SK-N-SH (cell line): ENCODE data around the gene TMEM150C. TPM values are rescaled to one million over a fixed set of nuclear protein-coding genes. Genes with fewer than 3 reads are reported as not detected.
A peak's percentile ranks its signal among the peaks of the same experiment; 100 is the strongest.

ENCODE experiments used
- CTCF ChIA-PET: fragments of 300-600, 350-600 bp; formaldehyde crosslinking; extraction: SDS; loops from one replicate; lab custom pipeline; 2021; lab: Yijun Ruan, JAX
- POLR2A ChIA-PET: fragments of 350-600 bp; sonication (Branson Sonifier 250); formaldehyde crosslinking; extraction: SDS; loops from one replicate; lab custom pipeline; 2020; ENCODE audit warnings: antibody characterized with exemption, inconsistent platforms; lab: Yijun Ruan, JAX
- DNase-seq: peaks from one replicate; pipeline ENCODE4 v3.0.0; 2012
- H2AFZ ChIP-seq: fragments of 200-600 bp; sonication (generic); 2 replicates; pipeline ENCODE4 v1.8.1; 2016; ENCODE audit warnings: antibody characterized with exemption, mild to moderate bottlenecking, low read depth
- H3F3A ChIP-seq: fragments of 200-600 bp; sonication (generic); replicated peaks from 2 replicates; pipeline ENCODE3; 2016; ENCODE audit warnings: antibody characterized with exemption, mild to moderate bottlenecking; ENCODE audit not compliant: insufficient read depth
- H3K27ac ChIP-seq, 2 experiments: fragments of 200-500 bp in 1 of 2; fragments of 200-600 bp in 1 of 2; sonication (Bioruptor generic) in 1 of 2; sonication (generic), shearing (Covaris generic) in 1 of 2; 2 replicates each; pipeline versions ENCODE4 v1.5.1 to v1.6.1; 2014 to 2016; ENCODE audit warnings: low read depth in 2 of 2, inconsistent platforms in 1 of 2, low read length in 1 of 2, mild to moderate bottlenecking in 1 of 2, mixed read lengths in 1 of 2
- H3K27me3 ChIP-seq: fragments of 200-600 bp; sonication (generic), shearing (Covaris generic); 2 replicates; pipeline ENCODE4 v1.6.1; 2016; ENCODE audit warnings: mixed run types; ENCODE audit not compliant: insufficient read depth
- H3K36me3 ChIP-seq, 2 experiments: fragments of 200-500 bp in 1 of 2; fragments of 200-600 bp in 1 of 2; sonication (Bioruptor generic) in 1 of 2; sonication (generic) in 1 of 2; replicated peaks in 1 of 2; 2 replicates each; pipeline versions ENCODE3 to v1.5.1; 2014 to 2016; ENCODE audit warnings: low read length in 1 of 2, mild to moderate bottlenecking in 1 of 2; ENCODE audit not compliant: insufficient read depth in 2 of 2, control insufficient read depth in 1 of 2
- H3K4me1 ChIP-seq, 2 experiments: fragments of 200-500 bp in 1 of 2; fragments of 200-600 bp in 1 of 2; sonication (Bioruptor generic) in 1 of 2; sonication (generic), shearing (Covaris generic) in 1 of 2; 2 replicates each; pipeline versions ENCODE4 v1.5.1 to v1.6.1; 2014 to 2016; ENCODE audit warnings: low read depth in 1 of 2, low read length in 1 of 2, mixed run types in 1 of 2; ENCODE audit not compliant: insufficient read depth in 2 of 2, control insufficient read depth in 1 of 2
- H3K4me2 ChIP-seq: fragments of 200-600 bp; sonication (generic), shearing (Covaris generic); 2 replicates; pipeline ENCODE4 v1.6.1; 2017; ENCODE audit warnings: mixed run types
- H3K4me3 ChIP-seq, 2 experiments: fragments of 200-500 bp in 1 of 2; fragments of 200-600 bp in 1 of 2; sonication (Bioruptor generic) in 1 of 2; sonication (generic), shearing (Covaris generic) in 1 of 2; 2 replicates each; pipeline versions ENCODE4 v1.5.1 to v1.8.1; 2014 to 2016; ENCODE audit warnings: low read depth in 2 of 2, inconsistent platforms in 1 of 2, low read length in 1 of 2, mild to moderate bottlenecking in 1 of 2, mixed read lengths in 1 of 2, moderate library complexity in 1 of 2
- H3K79me2 ChIP-seq: fragments of 200-600 bp; sonication (generic); 2 replicates; pipeline ENCODE4 v1.8.1; 2017; ENCODE audit warnings: mild to moderate bottlenecking; ENCODE audit not compliant: insufficient read depth
- H3K9ac ChIP-seq: fragments of 200-600 bp; sonication (generic); 2 replicates; pipeline ENCODE4 v1.6.1; 2017; ENCODE audit warnings: mixed run types
- H3K9me2 ChIP-seq: fragments of 200-600 bp; sonication (generic); 2 replicates; pipeline ENCODE4 v1.6.1; 2017; ENCODE audit warnings: mixed run types
- H3K9me3 ChIP-seq: fragments of 200-600 bp; sonication (generic); 2 replicates; pipeline ENCODE4 v1.6.1; 2017; ENCODE audit warnings: mixed run types, mild to moderate bottlenecking, moderate library complexity
- H4K20me1 ChIP-seq: fragments of 200-600 bp; sonication (generic); 2 replicates; pipeline ENCODE4 v1.6.1; 2017; ENCODE audit warnings: mild to moderate bottlenecking, mixed run types; ENCODE audit not compliant: insufficient read depth
- CHD2 ChIP-seq: fragments of 150-350 bp; IDR thresholded peaks from 2 replicates; pipeline ENCODE4 v1.6.1; 2018; ENCODE audit warnings: low read length; ENCODE audit not compliant: partially characterized antibody
- CTCF ChIP-seq: fragments of 200-600 bp; sonication (generic); IDR thresholded peaks from 2 replicates; pipeline ENCODE4 v1.6.1; 2017; ENCODE audit warnings: antibody characterized with exemption, mild to moderate bottlenecking, moderate library complexity
- EP300 ChIP-seq, 2 experiments: IDR thresholded peaks; 2 replicates each; pipeline versions ENCODE4 v1.4.0 to v1.6.1; 2012; ENCODE audit warnings: borderline replicate concordance in 1 of 2, low read depth in 1 of 2, low read length in 1 of 2
- FOSL2 ChIP-seq: IDR thresholded peaks from 2 replicates; pipeline ENCODE4 v1.4.0; 2012; ENCODE audit warnings: low read depth, mild to moderate bottlenecking, moderate library complexity, borderline replicate concordance
- FOXJ3 ChIP-seq: sonication (generic); formaldehyde crosslinking; IDR thresholded peaks from 2 replicates; pipeline ENCODE4 v1.5.1; 2020; ENCODE audit warnings: mild to moderate bottlenecking, missing genetic modification reagents
- JUND ChIP-seq: IDR thresholded peaks from 2 replicates; pipeline ENCODE4 v1.4.0; 2012
- RXRA ChIP-seq: IDR thresholded peaks from 2 replicates; pipeline ENCODE4 v1.4.0; 2012; ENCODE audit warnings: low read depth, mild to moderate bottlenecking, borderline replicate concordance
- SIN3A ChIP-seq: IDR thresholded peaks from 2 replicates; pipeline ENCODE4 v1.6.1; 2012; ENCODE audit warnings: low read depth, mild to moderate bottlenecking, low read length, moderate library complexity, borderline replicate concordance
- TCF12 ChIP-seq: IDR thresholded peaks from 2 replicates; pipeline ENCODE4 v1.4.0; 2012
- TEAD4 ChIP-seq: IDR thresholded peaks from 2 replicates; pipeline ENCODE4 v1.4.0; 2012; ENCODE audit warnings: mild to moderate bottlenecking, borderline replicate concordance; ENCODE audit not compliant: insufficient read depth
- YY1 ChIP-seq: IDR thresholded peaks from 2 replicates; pipeline ENCODE4 v1.4.0; 2012; ENCODE audit warnings: low read depth, mild to moderate bottlenecking
- WGBS: methylation state at CpG from one replicate; pipeline ENCODE4 v1.1.6; 2017; ENCODE audit warnings: low lambda C conversion rate; 5-methylcytosine and 5-hydroxymethylcytosine counted together
- polyA plus RNA-seq, 3 experiments: library from polyadenylated mRNA; depleted of rRNA; stranded (reverse); fragments of >200 nt; gene quantifications; 2 replicates each; pipeline ENCODE4 v1.2.3, GENCODE V29; 2012

Gene TMEM150C
- polyA plus RNA-seq, 1 of the 3 experiments (the other 2 are of a cell fraction), result 1.0 TPM

GRCh38 chr4:82493721-82494425 lies 67.9 kb downstream of the TMEM150C start:
- H3K27ac ChIP-seq, result peak overlapping the region in 1 of 2 experiments; percentile 22; a peak in 1 of 4 replicates
- H3K4me2 ChIP-seq, result no peak overlapping the region
- no peak overlapping the region for H3K4me3 ChIP-seq
- no peaks in the 10 kb centered on the region for H3K79me2 ChIP-seq
- no peaks in the 10 kb centered on the region for H3K27me3 ChIP-seq
- H3K36me3 ChIP-seq, result no peaks in the 10 kb centered on the region
- no peaks in the 10 kb centered on the region for H4K20me1 ChIP-seq
- CTCF ChIA-PET, result interaction anchor here (0.8 kb wide), 1 partner anchor 32 kb away, joined by 3 read pairs; no protein-coding TSS in a partner anchor
- no peak overlapping the region for H2AFZ ChIP-seq
- no peaks in the 10 kb centered on the region for H3K9me3 ChIP-seq
- POLR2A ChIA-PET, result no interaction called here
- no peaks in the 10 kb centered on the region for H3F3A ChIP-seq
- no peak overlapping the region for H3K9ac ChIP-seq
- no peak for DNase-seq
- H3K4me1 ChIP-seq, result no peaks in the 10 kb centered on the region
- TF ChIP-seq SIN3A, result no peak
- TF ChIP-seq JUND, result peak; percentile 12; the same call in 1 of the 2 replicates
- no peaks in the 10 kb centered on the region for H3K9me2 ChIP-seq
- 91% methylated on average over 2 of the region's 2 CpGs for WGBS

- TF ChIP-seq TCF12 (no peak), YY1 (no peak), RXRA (no peak), TEAD4 (no peak), FOSL2 (no peak), CTCF (no peak)
- Histone ChIP-seq H3K79me2 (no peaks in the 10 kb centered on the region), H3K27ac (no peak overlapping the region), H3K9ac (no peak overlapping the region), H3K9me3 (no peaks in the 10 kb centered on the region), H3K4me2 (no peak overlapping the region), H3F3A (no peaks in the 10 kb centered on the region), H3K36me3 (no peaks in the 10 kb centered on the region), H3K9me2 (no peaks in the 10 kb centered on the region), H3K4me3 (no peak overlapping the region), H4K20me1 (no peaks in the 10 kb centered on the region), H3K4me1 (no peaks in the 10 kb centered on the region), H2AFZ (no peak overlapping the region), H3K27me3 (no peaks in the 10 kb centered on the region)
- ChIA-PET CTCF (interaction anchor here (0.9 kb wide), 1 partner anchor 20 kb away, joined by 3 read pairs; no protein-coding TSS in a partner anchor), POLR2A (no interaction called here)
- WGBS, result 87% methylated on average over 10 of the region's 10 CpGs
- no peak for DNase-seq
These were observed 70.4 kb downstream of the TMEM150C start for GRCh38 chr4:82491251-82491960.

- CTCF ChIA-PET, result no interaction called here
- WGBS, result 85% methylated on average over 8 of the region's 8 CpGs
These were observed 71.8 kb downstream of the TMEM150C start for GRCh38 chr4:82489987-82490386.

More at GRCh38 chr4:82489987-82490386, 71.8 kb downstream of the TMEM150C start:
- TF ChIP-seq YY1, result no peak
- TF ChIP-seq CHD2, result no peak
- TF ChIP-seq FOXJ3 (CRISPR knock-in tag), result no peak
- TF ChIP-seq EP300 (IDR thresholded peaks at IDR 0.05; ENCODE audit: borderline replicate concordance in 1 of 2, low read depth in 1 of 2, low read length in 1 of 2), result no peak
- Histone ChIP-seq H3K4me3 (no peak overlapping the region), H3K9me3 (no peaks in the 10 kb centered on the region), H4K20me1 (no peaks in the 10 kb centered on the region), H3K36me3 (no peaks in the 10 kb centered on the region), H3K9ac (no peak overlapping the region), H3K27me3 (no peaks in the 10 kb centered on the region), H3F3A (no peaks in the 10 kb centered on the region), H3K4me1 (no peaks in the 10 kb centered on the region), H3K27ac (no peak overlapping the region), H3K9me2 (no peaks in the 10 kb centered on the region), H2AFZ (no peak overlapping the region), H3K79me2 (no peaks in the 10 kb centered on the region), H3K4me2 (no peak overlapping the region)
- DNase-seq, result no peak
- POLR2A ChIA-PET, result no interaction called here
